Tibial nerve (tissue), 4 donors: ENCODE data around the gene FOXJ2.

ENCODE experiments used
- EP300 ChIP-seq, 2 donors: sonication (generic); formaldehyde crosslinking; IDR thresholded peaks; one replicate each; pipeline ENCODE4 v1.6.1; 2017; ENCODE audit warnings: antibody characterized with exemption in 2 of 2, mild to moderate bottlenecking in 1 of 2
- POLR2A ChIP-seq, 2 donors: fragments of 450-650 bp; IDR thresholded peaks; one replicate each; pipeline ENCODE4 v1.6.1; 2017; ENCODE audit warnings: antibody characterized with exemption in 2 of 2, mild to moderate bottlenecking in 2 of 2, moderate library complexity in 2 of 2
- TF ChIP-seq, protein P1 (sequence below), 5 experiments: fragments of 200-600 bp in 3 of 5; fragments of 450-650 bp in 2 of 5; sonication (generic) in 3 of 5; IDR thresholded peaks; one replicate each; pipeline ENCODE4 v1.5.1; 2016 to 2019; ENCODE audit warnings: antibody characterized with exemption in 5 of 5, mild to moderate bottlenecking in 3 of 5, moderate library complexity in 2 of 5

GRCh38 chr12:8082808-8083100, 50.2 kb downstream of the FOXJ2 start:
- TF ChIP-seq POLR2A (IDR thresholded peaks at IDR 0.05) (no peak), EP300 (IDR thresholded peaks at IDR 0.05) (no peak)
- TF ChIP-seq, protein P1, sequence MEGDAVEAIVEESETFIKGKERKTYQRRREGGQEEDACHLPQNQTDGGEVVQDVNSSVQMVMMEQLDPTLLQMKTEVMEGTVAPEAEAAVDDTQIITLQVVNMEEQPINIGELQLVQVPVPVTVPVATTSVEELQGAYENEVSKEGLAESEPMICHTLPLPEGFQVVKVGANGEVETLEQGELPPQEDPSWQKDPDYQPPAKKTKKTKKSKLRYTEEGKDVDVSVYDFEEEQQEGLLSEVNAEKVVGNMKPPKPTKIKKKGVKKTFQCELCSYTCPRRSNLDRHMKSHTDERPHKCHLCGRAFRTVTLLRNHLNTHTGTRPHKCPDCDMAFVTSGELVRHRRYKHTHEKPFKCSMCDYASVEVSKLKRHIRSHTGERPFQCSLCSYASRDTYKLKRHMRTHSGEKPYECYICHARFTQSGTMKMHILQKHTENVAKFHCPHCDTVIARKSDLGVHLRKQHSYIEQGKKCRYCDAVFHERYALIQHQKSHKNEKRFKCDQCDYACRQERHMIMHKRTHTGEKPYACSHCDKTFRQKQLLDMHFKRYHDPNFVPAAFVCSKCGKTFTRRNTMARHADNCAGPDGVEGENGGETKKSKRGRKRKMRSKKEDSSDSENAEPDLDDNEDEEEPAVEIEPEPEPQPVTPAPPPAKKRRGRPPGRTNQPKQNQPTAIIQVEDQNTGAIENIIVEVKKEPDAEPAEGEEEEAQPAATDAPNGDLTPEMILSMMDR (IDR thresholded peaks at IDR 0.05), result no peak
